ENCODE data around the gene CDH13. TPM values are rescaled to one million over a fixed set of nuclear protein-coding genes. Genes with fewer than 3 reads are reported as not detected.
A peak's percentile ranks its signal among the peaks of the same experiment; 100 is the strongest.

Gene CDH13
- total RNA-seq, 2 experiments from 2014 or later, result not detected

DNA sequence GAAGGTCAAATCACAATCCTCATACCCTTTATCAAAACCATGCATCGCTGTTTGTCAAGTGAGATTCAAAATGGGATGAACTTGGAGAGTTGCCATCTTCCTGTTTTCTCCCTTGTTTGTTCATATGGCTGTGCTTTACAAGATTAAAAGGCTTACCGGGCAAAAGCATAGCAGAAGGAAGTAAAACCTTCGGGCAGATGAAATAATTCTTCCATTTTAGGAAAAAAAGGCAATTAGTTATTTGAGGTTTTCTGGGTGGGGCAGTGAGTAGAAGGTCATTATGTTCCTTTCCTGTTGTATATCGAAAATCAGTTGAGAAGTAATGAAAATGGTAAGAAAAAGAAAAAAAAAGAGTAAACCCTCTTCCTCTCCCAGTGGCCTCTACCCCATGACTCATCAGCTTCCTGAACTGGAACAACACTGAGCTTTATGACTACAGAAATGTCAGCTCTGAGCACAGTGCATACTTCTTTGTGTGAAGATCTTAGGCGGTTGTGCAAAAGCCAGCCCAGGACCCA lies 369.2 kb downstream of the CDH13 start:
- Mint-ChIP-seq H3K36me3 (ENCODE audit: low read depth) (no peaks in the 10 kb centered on the region), H3K9me3 (ENCODE audit: low read depth) (peaks cover 2% of the 10 kb centered on the region), H3K27ac (no peak overlapping the region), H3K27me3 (no peaks in the 10 kb centered on the region), H3K4me3 (no peak overlapping the region), H3K4me1 (no peaks in the 10 kb centered on the region)
- ChIA-PET CTCF (interaction anchor here (0.7 kb wide), 1 partner anchor 9 kb away, joined by 3 read pairs; no protein-coding TSS in a partner anchor), POLR2A (no interaction called here)
- intact Hi-C loops (cut with DNase I, micrococcal nuclease), result no loop called here
- ATAC-seq (peak; percentile 47), DNase-seq (peak; percentile 4)

DNA sequence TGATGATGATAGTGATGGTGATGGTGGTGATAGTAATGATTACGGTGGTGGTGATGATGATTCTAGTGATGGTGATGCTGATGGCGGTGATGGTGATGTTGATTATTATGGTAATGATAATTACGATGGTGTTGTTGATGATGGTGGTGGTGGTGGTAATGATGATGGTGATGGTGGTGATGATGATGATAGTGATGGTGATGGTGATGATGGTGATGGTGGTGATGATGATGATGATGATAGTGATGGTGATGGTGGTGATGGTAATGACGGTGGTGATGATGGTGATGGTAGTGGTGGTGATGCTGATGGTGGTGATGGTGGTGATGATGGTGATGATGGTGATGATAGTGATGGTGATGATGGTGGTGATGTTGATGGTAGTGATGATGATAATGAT lies 370.0 kb downstream of the CDH13 start:
- H3K27me3 Mint-ChIP-seq, result no peaks in the 10 kb centered on the region
- intact Hi-C loops (cut with DNase I, micrococcal nuclease), result no loop called here
- H3K27ac Mint-ChIP-seq, result no peak overlapping the region
- H3K36me3 Mint-ChIP-seq (ENCODE audit: low read depth), result no peaks in the 10 kb centered on the region
- no peak overlapping the region for H3K4me3 Mint-ChIP-seq
- H3K4me1 Mint-ChIP-seq, result no peaks in the 10 kb centered on the region
- DNase-seq, result no peak
- no peak for ATAC-seq
- ChIA-PET POLR2A (no interaction called here), CTCF (interaction anchor here (0.7 kb wide), 1 partner anchor 9 kb away, joined by 3 read pairs; no protein-coding TSS in a partner anchor)
- peaks cover 2% of the 10 kb centered on the region for H3K9me3 Mint-ChIP-seq (ENCODE audit: low read depth)

DNA sequence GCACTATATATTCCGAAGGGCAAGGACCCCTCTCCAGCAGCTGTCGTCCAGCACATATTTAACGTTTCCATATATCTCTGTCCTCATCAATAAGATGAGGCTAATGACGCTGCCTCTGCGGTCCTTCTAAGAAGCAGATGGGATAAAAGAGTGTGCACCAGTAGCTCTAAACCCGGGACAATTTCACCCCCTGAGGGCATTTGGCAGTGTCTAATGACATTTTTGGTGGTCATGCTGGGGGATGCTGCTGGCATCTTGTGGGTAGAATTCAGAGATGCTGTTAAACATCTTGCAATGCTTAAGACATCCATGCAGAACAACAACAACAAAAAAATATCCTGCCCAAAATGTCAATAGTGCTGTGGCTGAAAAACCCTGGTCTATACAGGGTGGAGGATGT lies 372.9 kb downstream of the CDH13 start:
- peaks cover 2% of the 10 kb centered on the region for H3K9me3 Mint-ChIP-seq (ENCODE audit: low read depth)
- no peaks in the 10 kb centered on the region for H3K36me3 Mint-ChIP-seq (ENCODE audit: low read depth)
- H3K27ac Mint-ChIP-seq, result no peak overlapping the region
- H3K4me1 Mint-ChIP-seq, result no peaks in the 10 kb centered on the region
- intact Hi-C loops (cut with DNase I, micrococcal nuclease), result no loop called here
- ATAC-seq, result no peak
- H3K4me3 Mint-ChIP-seq, result no peak overlapping the region
- DNase-seq, result no peak
- CTCF ChIA-PET, result no interaction called here
- POLR2A ChIA-PET, result interaction anchor here (0.7 kb wide), 1 partner anchor 649 kb away, joined by 3 read pairs; no protein-coding TSS in a partner anchor
- H3K27me3 Mint-ChIP-seq, result no peaks in the 10 kb centered on the region

DNA sequence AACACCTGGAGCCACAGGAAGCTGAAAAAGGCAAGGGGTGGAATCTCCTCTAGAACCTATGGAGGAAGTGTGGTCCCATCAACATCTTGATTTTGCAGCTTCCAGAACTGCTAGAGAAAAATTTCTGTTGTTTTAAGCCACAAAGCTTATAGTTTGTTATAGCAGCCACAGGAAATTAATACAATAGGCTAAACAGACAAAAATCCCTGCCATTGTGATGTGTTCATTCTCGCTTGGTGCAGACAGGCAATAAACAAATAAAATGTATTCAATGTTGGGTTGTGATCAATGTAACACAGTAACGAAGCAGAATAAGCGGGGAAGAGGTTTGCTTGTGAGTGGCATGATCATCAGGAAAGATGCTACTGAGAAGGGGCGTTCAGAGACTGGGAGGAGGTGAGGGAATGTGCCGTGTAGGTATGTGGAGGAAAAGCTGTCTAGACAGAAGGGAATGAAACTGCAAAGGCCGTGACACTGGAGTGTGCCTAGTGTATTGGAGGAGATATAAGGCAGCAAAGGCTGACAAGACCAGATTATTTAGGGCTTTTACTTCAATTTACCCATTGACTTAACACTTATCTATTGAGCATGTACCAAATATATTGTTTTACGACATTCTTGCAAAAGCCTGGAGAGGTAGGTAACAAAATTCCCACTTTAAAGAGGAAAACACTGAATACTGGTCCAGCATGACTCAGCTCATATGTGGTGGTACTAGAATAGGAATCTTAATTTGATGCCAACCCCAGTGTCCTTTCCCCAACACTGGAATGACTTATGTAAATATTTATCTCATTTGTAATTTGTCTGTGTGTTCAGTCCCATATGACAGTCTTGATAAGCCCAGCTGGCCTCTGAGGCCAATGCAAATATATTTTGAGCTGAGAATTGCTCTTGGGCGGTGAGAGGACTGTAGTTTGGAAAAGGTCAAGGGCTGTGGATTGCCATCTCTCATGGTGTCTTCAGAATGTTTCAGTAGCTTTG lies 375.9 kb downstream of the CDH13 start:
- ChIA-PET POLR2A (no interaction called here), CTCF (no interaction called here)
- ATAC-seq (no peak), DNase-seq (no peak)
- H3K27me3 Mint-ChIP-seq, result no peaks in the 10 kb centered on the region
- H3K27ac Mint-ChIP-seq, result no peak overlapping the region
- no peaks in the 10 kb centered on the region for H3K36me3 Mint-ChIP-seq (ENCODE audit: low read depth)
- intact Hi-C loops (cut with DNase I, micrococcal nuclease), result no loop called here
- H3K4me1 Mint-ChIP-seq, result no peaks in the 10 kb centered on the region
- peaks cover 2% of the 10 kb centered on the region for H3K9me3 Mint-ChIP-seq (ENCODE audit: low read depth)
- H3K4me3 Mint-ChIP-seq, result no peak overlapping the region

GRCh38 chr16:83004868-83005652 lies 378.3 kb downstream of the CDH13 start:
- Mint-ChIP-seq H3K4me3 (no peak overlapping the region), H3K36me3 (ENCODE audit: low read depth) (no peaks in the 10 kb centered on the region), H3K9me3 (ENCODE audit: low read depth) (peaks cover 2% of the 10 kb centered on the region), H3K4me1 (no peaks in the 10 kb centered on the region), H3K27me3 (peaks cover 5% of the 10 kb centered on the region), H3K27ac (no peak overlapping the region)
- CTCF ChIA-PET, result interaction anchor here (0.7 kb wide), 1 partner anchor 9 kb away, joined by 3 read pairs; no protein-coding TSS in a partner anchor
- intact Hi-C loops (cut with DNase I, micrococcal nuclease), result no loop called here
- DNase-seq (no peak), ATAC-seq (no peak)
- POLR2A ChIA-PET, result no interaction called here

GRCh38 chr16:83005653-83006160 lies 378.9 kb downstream of the CDH13 start:
- intact Hi-C loops (cut with DNase I, micrococcal nuclease), result no loop called here
- H3K9me3 Mint-ChIP-seq (ENCODE audit: low read depth), result peaks cover 2% of the 10 kb centered on the region
- H3K4me1 Mint-ChIP-seq, result no peaks in the 10 kb centered on the region
- H3K27me3 Mint-ChIP-seq, result peaks cover 5% of the 10 kb centered on the region
- H3K4me3 Mint-ChIP-seq, result no peak overlapping the region
- H3K36me3 Mint-ChIP-seq (ENCODE audit: low read depth), result no peaks in the 10 kb centered on the region
- ATAC-seq (no peak), DNase-seq (no peak)
- ChIA-PET CTCF (interaction anchor here (0.7 kb wide), 1 partner anchor 9 kb away, joined by 3 read pairs; no protein-coding TSS in a partner anchor), POLR2A (no interaction called here)
- no peak overlapping the region for H3K27ac Mint-ChIP-seq

DNA sequence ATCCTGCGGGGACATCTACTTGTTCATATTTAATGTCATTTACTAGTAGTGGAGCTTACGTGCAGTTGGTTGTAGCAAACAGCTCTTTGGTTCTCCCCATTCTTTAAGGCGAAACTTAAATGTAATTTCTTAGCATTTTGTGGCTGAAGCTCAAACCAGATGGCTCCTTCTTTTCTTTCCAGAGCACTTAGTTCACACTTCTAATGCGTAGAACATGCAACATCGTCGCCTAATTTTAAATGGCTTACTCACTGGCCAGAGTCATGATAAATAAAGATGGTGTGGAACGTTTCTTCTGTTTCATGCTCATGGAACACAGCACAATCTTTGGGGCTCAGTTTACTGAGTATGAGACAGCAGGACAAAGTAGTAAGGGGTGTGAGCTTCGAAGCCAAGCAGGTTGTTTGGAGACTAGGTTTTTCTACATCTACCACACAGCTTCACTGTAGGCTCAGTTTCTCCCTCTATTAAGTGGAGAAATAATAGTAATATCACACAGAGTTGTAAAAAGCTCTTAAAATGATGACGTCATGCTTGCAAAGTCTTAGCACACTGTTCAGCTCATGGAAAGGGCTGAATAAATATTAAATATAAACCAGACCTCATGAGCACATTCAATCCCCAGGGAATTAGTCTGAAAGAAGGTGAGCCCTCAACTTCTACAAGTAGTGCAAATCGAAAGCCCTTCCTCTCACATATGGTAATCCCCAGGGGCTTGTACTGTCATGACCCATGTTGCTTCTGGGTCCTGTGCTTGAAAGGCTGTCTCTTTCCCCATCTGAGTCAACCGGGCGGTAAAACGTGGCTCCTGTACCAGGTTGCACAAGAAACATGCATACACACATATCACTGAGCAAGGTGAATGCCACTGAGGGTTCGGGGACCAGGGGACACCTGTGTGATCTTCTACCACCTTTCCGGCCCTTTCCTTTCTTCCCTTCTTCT lies 384.3 kb downstream of the CDH13 start:
- H3K4me1 Mint-ChIP-seq, result no peaks in the 10 kb centered on the region
- no peak overlapping the region for H3K4me3 Mint-ChIP-seq
- DNase-seq (no peak), ATAC-seq (no peak)
- no peaks in the 10 kb centered on the region for H3K9me3 Mint-ChIP-seq (ENCODE audit: low read depth)
- intact Hi-C loops (cut with DNase I, micrococcal nuclease), result no loop called here
- ChIA-PET CTCF (no interaction called here), POLR2A (no interaction called here)
- peaks cover 5% of the 10 kb centered on the region for H3K27me3 Mint-ChIP-seq
- no peaks in the 10 kb centered on the region for H3K36me3 Mint-ChIP-seq (ENCODE audit: low read depth)
- H3K27ac Mint-ChIP-seq, result no peak overlapping the region

GRCh38 chr16:83011939-83012338 lies 385.2 kb downstream of the CDH13 start:
- H3K36me3 Mint-ChIP-seq (ENCODE audit: low read depth), result no peaks in the 10 kb centered on the region
- DNase-seq, result no peak

GRCh38 chr16:83013071-83013470 lies 386.3 kb downstream of the CDH13 start:
- Mint-ChIP-seq H3K4me1 (no peaks in the 10 kb centered on the region), H3K27ac (no peak overlapping the region), H3K4me3 (no peak overlapping the region), H3K27me3 (peaks cover 4% of the 10 kb centered on the region), H3K36me3 (ENCODE audit: low read depth) (no peaks in the 10 kb centered on the region), H3K9me3 (ENCODE audit: low read depth) (no peaks in the 10 kb centered on the region)
- CTCF ChIA-PET, result no interaction called here
- intact Hi-C loops (cut with DNase I, micrococcal nuclease), result no loop called here
- DNase-seq (no peak), ATAC-seq (no peak)
- POLR2A ChIA-PET, result no interaction called here

More at GRCh38 chr16:83011939-83012338, 385.2 kb downstream of the CDH13 start:
- H3K27me3 Mint-ChIP-seq, result peaks cover 5% of the 10 kb centered on the region
- H3K4me3 Mint-ChIP-seq, result no peak overlapping the region
- intact Hi-C loops (cut with DNase I, micrococcal nuclease), result no loop called here
- ATAC-seq, result no peak
- POLR2A ChIA-PET, result no interaction called here
- no peaks in the 10 kb centered on the region for H3K9me3 Mint-ChIP-seq (ENCODE audit: low read depth)
- CTCF ChIA-PET, result no interaction called here
- H3K4me1 Mint-ChIP-seq, result no peaks in the 10 kb centered on the region
- no peak overlapping the region for H3K27ac Mint-ChIP-seq

DNA sequence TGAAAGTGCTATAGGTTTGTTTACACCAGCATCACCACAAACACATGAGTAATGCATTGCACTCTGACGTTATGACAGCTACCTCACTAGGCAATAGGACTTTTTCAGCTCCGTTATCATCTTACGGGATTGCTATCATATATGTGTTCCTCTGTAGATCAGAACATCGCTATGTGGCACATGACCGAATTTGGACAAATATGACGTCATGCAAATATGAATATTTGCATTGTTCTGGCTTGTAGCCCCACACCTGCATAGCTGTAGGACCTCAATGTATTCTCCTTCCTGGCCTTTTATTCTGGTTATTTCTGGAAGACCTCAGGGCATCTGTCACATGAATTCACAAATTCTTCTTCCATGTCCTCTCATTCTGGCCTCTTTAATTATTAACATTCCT lies 393.2 kb downstream of the CDH13 start:
- ChIA-PET CTCF (no interaction called here), POLR2A (interaction anchor here (0.5 kb wide), 1 partner anchor 66 kb away, joined by 6 read pairs; no protein-coding TSS in a partner anchor)
- intact Hi-C loops (cut with DNase I, micrococcal nuclease), result no loop called here
- no peaks in the 10 kb centered on the region for H3K27me3 Mint-ChIP-seq
- H3K4me1 Mint-ChIP-seq, result no peaks in the 10 kb centered on the region
- no peak overlapping the region for H3K4me3 Mint-ChIP-seq
- H3K27ac Mint-ChIP-seq, result no peak overlapping the region
- ATAC-seq (no peak), DNase-seq (no peak)
- H3K9me3 Mint-ChIP-seq (ENCODE audit: low read depth), result no peaks in the 10 kb centered on the region
- H3K36me3 Mint-ChIP-seq (ENCODE audit: low read depth), result no peaks in the 10 kb centered on the region

DNA sequence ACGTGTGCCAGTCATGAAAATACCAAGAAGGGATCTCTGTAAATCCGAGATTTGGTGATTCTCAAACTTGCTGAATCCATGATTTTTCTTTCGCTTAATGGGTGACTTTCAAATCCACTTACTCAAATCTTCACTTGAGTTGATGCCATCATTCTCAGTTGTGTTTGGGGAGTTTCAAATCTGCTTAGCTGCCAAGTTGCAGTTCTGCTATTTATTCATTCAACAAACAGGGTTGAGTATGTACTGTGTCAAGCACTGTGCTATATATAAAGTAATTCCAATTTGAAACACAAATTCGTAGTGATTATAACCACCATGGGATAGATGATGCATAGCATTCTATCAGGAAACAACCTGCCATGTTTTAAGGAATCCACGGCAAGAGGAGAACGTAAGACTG lies 394.3 kb downstream of the CDH13 start:
- DNase-seq (no peak), ATAC-seq (no peak)
- intact Hi-C loops (cut with DNase I, micrococcal nuclease), result no loop called here
- Mint-ChIP-seq H3K9me3 (ENCODE audit: low read depth) (no peaks in the 10 kb centered on the region), H3K4me3 (no peak overlapping the region), H3K4me1 (no peaks in the 10 kb centered on the region), H3K36me3 (ENCODE audit: low read depth) (no peaks in the 10 kb centered on the region), H3K27ac (no peak overlapping the region), H3K27me3 (no peaks in the 10 kb centered on the region)
- POLR2A ChIA-PET, result no interaction called here
- CTCF ChIA-PET, result no interaction called here
